HCT116 (cell line): ENCODE results near the gene SLC38A8. TPM values are rescaled to one million over a fixed set of nuclear protein-coding genes. Genes with fewer than 3 reads are reported as not detected.

Source experiments
- CBX3 ChIP-seq: IDR thresholded peaks from 2 replicates; pipeline ENCODE4 v1.6.1; 2012; ENCODE audit warnings: low read depth
- CEBPB ChIP-seq: IDR thresholded peaks from 2 replicates; pipeline ENCODE4 v1.6.1; 2012; ENCODE audit warnings: low read depth
- EGR1 ChIP-seq: IDR thresholded peaks from 2 replicates; pipeline ENCODE4 v1.6.1; 2012; ENCODE audit warnings: low read depth
- ELF1 ChIP-seq: IDR thresholded peaks from 2 replicates; pipeline ENCODE4 v1.6.1; 2012; ENCODE audit warnings: low read depth, borderline replicate concordance
- EZH2 ChIP-seq: fragments of 200-600 bp; sonication (generic); IDR thresholded peaks from 2 replicates; pipeline ENCODE4 v1.6.1; 2017; ENCODE audit warnings: antibody characterized with exemption, mixed run types
- FOSL1 ChIP-seq: IDR thresholded peaks from 2 replicates; pipeline ENCODE4 v1.6.1; 2012; ENCODE audit warnings: low read depth
- JUND ChIP-seq: IDR thresholded peaks from 2 replicates; pipeline ENCODE4 v1.6.1; 2012
- POLR2AphosphoS5 ChIP-seq: IDR thresholded peaks from 2 replicates; pipeline ENCODE4 v1.6.1; 2011; ENCODE audit warnings: mild to moderate bottlenecking, low read depth, low read length, moderate library complexity
- SIN3A ChIP-seq: IDR thresholded peaks from 2 replicates; pipeline ENCODE4 v1.6.1; 2012; ENCODE audit warnings: low read depth
- TCF7L2 ChIP-seq: IDR thresholded peaks from 2 replicates; pipeline ENCODE4 v1.7.0; 2011; ENCODE audit warnings: borderline replicate concordance, inconsistent platforms; ENCODE audit not compliant: insufficient read depth, insufficient read length; ENCODE audit errors: extremely low read depth
- ZFX ChIP-seq: fragments of 450-650 bp; IDR thresholded peaks from 2 replicates; pipeline ENCODE4 v1.6.1; 2017
- total RNA-seq: library from RNA; stranded (reverse); gene quantifications from one replicate; pipeline ENCODE4 v1.2.1, GENCODE V29; 2021; ENCODE audit not compliant: unreplicated experiment
- TF ChIP-seq, protein P1 (sequence below): IDR thresholded peaks from 2 replicates; pipeline ENCODE4 v1.6.1; 2012
- TF ChIP-seq, protein P2 (sequence below), 3 experiments: fragments of 200-600 bp in 1 of 3; sonication (generic) in 1 of 3; IDR thresholded peaks in 2 of 3; conservative IDR thresholded peaks in 1 of 3; 2 replicates each; pipeline ENCODE4 v1.5.1; 2012 to 2017; ENCODE audit warnings: low read depth in 2 of 3, low read length in 2 of 3, antibody characterized with exemption in 1 of 3, borderline replicate concordance in 1 of 3, control low read depth in 1 of 3, mild to moderate bottlenecking in 1 of 3, mixed read lengths in 1 of 3, mixed run types in 1 of 3, moderate library complexity in 1 of 3; ENCODE audit not compliant: insufficient read depth in 1 of 3

The SLC38A8 gene
- total RNA-seq, 1 experiment from 2014 or later: not detected

DNA sequence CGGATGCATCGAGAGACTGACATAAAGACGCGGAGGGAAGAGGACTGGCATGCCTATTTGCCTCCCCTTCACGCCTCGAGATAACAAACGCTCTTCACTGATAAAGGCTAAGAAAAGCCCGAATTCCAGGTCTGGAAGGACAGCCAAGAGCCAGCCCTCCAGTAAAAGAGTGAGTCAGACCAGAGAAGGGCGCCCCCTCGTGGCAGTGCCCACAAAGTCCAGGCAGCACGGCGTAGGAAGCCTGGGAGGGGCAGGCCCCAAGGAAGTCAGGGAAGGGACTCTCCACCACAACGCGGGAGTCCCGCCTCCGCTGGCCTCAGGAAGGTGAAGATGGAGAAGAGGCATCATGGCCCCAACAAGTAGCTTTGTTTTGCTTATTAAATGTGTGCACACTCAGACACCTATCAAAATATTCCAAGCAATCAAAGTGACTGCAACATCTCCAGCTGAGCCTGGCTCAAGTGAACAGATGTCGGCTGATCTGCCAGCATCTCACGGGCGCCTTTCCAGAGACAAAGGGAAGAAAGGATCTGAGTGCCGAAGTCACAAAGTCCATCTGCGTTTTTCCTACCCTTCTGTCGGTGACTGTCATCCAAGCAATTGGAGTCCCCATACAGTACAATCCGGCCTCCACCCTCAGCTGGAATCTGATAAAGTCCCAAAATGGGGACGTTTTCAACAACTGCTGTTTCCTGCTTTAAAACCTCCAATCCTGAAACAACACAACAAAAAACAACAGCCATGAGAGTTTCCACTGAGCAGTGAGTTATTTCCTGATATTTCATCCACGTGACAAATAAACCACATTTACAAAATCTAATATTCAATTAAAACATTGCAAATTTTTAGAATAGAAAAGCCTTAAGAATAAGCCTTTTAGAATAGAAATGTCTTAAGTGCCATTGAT is 20.4 kb upstream of the SLC38A8 start (continued):
- no peak for TF ChIP-seq EZH2
- no peak for TF ChIP-seq CEBPB
- peak; percentile 44 for TF ChIP-seq FOSL1
- no peak for TF ChIP-seq TCF7L2
- no peak for TF ChIP-seq SIN3A
- no peak for TF ChIP-seq JUND
- no peak for TF ChIP-seq EGR1
- TF ChIP-seq, protein P1, sequence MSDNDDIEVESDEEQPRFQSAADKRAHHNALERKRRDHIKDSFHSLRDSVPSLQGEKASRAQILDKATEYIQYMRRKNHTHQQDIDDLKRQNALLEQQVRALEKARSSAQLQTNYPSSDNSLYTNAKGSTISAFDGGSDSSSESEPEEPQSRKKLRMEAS: no peak
- TF ChIP-seq POLR2AphosphoS5: no peak
- TF ChIP-seq CBX3: no peak
- no peak for TF ChIP-seq ELF1
- TF ChIP-seq, protein P2, sequence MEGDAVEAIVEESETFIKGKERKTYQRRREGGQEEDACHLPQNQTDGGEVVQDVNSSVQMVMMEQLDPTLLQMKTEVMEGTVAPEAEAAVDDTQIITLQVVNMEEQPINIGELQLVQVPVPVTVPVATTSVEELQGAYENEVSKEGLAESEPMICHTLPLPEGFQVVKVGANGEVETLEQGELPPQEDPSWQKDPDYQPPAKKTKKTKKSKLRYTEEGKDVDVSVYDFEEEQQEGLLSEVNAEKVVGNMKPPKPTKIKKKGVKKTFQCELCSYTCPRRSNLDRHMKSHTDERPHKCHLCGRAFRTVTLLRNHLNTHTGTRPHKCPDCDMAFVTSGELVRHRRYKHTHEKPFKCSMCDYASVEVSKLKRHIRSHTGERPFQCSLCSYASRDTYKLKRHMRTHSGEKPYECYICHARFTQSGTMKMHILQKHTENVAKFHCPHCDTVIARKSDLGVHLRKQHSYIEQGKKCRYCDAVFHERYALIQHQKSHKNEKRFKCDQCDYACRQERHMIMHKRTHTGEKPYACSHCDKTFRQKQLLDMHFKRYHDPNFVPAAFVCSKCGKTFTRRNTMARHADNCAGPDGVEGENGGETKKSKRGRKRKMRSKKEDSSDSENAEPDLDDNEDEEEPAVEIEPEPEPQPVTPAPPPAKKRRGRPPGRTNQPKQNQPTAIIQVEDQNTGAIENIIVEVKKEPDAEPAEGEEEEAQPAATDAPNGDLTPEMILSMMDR (IDR thresholded peaks at IDR 0.05 in 2 of 3, conservative IDR thresholded peaks at IDR 0.05 in 1 of 3; ENCODE audit: borderline replicate concordance in 1 of 3, insufficient read depth in 1 of 3, low read depth in 2 of 3, low read length in 2 of 3): peak; percentile 92 to 100 (median 98)
- no peak for TF ChIP-seq ZFX
